NCI-H1105 treated with DMSO at 0.1 percent for 48 hours (cell line): Measurements from ENCODE around the gene PXDN.
"Not testable (repeated sequence)": the region's sequence is repeated elsewhere in the genome, so short reads cannot be mapped to it uniquely, and the experiment has no call there.

ENCODE experiments used
- DNase-seq: peaks from one replicate; lab custom pipeline; 2025; lab: John Stamatoyannopoulos, UW

PXDN gene

GRCh38 chr2:1726558-1726957, 17.8 kb downstream of the PXDN start:
- no peak for DNase-seq

- DNase-seq: not testable (repeated sequence)
These were observed 20.0 kb downstream of the PXDN start for GRCh38 chr2:1724351-1724750.

- DNase-seq: no peak
These were observed 20.8 kb downstream of the PXDN start for GRCh38 chr2:1723397-1724042.

GRCh38 chr2:1722692-1723091, 21.6 kb downstream of the PXDN start:
- DNase-seq: no peak

GRCh38 chr2:1721706-1722646, 22.3 kb downstream of the PXDN start:
- DNase-seq: no peak

- no peak for DNase-seq
These were observed 25.7 kb downstream of the PXDN start for GRCh38 chr2:1718339-1719220.

GRCh38 chr2:1717113-1717512, 27.2 kb downstream of the PXDN start:
- DNase-seq: no peak

GRCh38 chr2:1716441-1716840, 27.9 kb downstream of the PXDN start:
- no peak for DNase-seq

- DNase-seq: not testable (repeated sequence)
These were observed 28.4 kb downstream of the PXDN start for GRCh38 chr2:1716014-1716305.

- DNase-seq: no peak
These were observed 28.9 kb downstream of the PXDN start for GRCh38 chr2:1715184-1716013.

- no peak for DNase-seq
These were observed 29.8 kb downstream of the PXDN start for GRCh38 chr2:1714291-1715064.

GRCh38 chr2:1713839-1714236, 30.5 kb downstream of the PXDN start:
- no peak for DNase-seq

GRCh38 chr2:1713142-1713838, 31.0 kb downstream of the PXDN start:
- DNase-seq: no peak

- DNase-seq: no peak
These were observed 34.3 kb downstream of the PXDN start for GRCh38 chr2:1709946-1710560.

GRCh38 chr2:1709335-1709605, 35.0 kb downstream of the PXDN start:
- DNase-seq: no peak

GRCh38 chr2:1708476-1709334, 35.6 kb downstream of the PXDN start:
- no peak for DNase-seq

- DNase-seq: peak; percentile 79
These were observed 36.4 kb downstream of the PXDN start for GRCh38 chr2:1707771-1708418.

GRCh38 chr2:1706089-1706841, 38.0 kb downstream of the PXDN start:
- peak; percentile 27 for DNase-seq
